HG03103 (cell line): Measurements from ENCODE around the gene GEMIN7.

Source experiments
- ATAC-seq: cut with Tn5 transposase; IDR thresholded peaks from one replicate; pipeline ENCODE4 v1.9.1; 2021; ENCODE audit warnings: low read depth; ENCODE audit not compliant: unreplicated experiment

The GEMIN7 gene

GRCh38 chr19:45124021-45124420 lies 45.0 kb downstream of the GEMIN7 start:
- ATAC-seq = no peak

GRCh38 chr19:45125360-45125759 lies 46.3 kb downstream of the GEMIN7 start:
- ATAC-seq = no peak

- no peak for ATAC-seq
Observed at GRCh38 chr19:45125975-45126493, 47.0 kb downstream of the GEMIN7 start.

GRCh38 chr19:45126654-45127053 lies 47.6 kb downstream of the GEMIN7 start:
- ATAC-seq = no peak

GRCh38 chr19:45128146-45128545 lies 49.1 kb downstream of the GEMIN7 start:
- ATAC-seq = no peak

- ATAC-seq = no peak
Observed at GRCh38 chr19:45128806-45129205, 49.7 kb downstream of the GEMIN7 start.

GRCh38 chr19:45130236-45130635 lies 51.2 kb downstream of the GEMIN7 start:
- ATAC-seq = no peak

- ATAC-seq = no peak
Observed at GRCh38 chr19:45130888-45131615, 52.0 kb downstream of the GEMIN7 start.

GRCh38 chr19:45133661-45134060 lies 54.6 kb downstream of the GEMIN7 start:
- no peak for ATAC-seq

- ATAC-seq = no peak
Observed at GRCh38 chr19:45135176-45135885, 56.3 kb downstream of the GEMIN7 start.

GRCh38 chr19:45136507-45137178 lies 57.6 kb downstream of the GEMIN7 start:
- ATAC-seq = no peak

- ATAC-seq = peak; percentile 67
Observed at GRCh38 chr19:45137179-45137761, 58.2 kb downstream of the GEMIN7 start.

GRCh38 chr19:45138303-45138751 lies 59.3 kb downstream of the GEMIN7 start:
- no peak for ATAC-seq

- ATAC-seq = no peak
Observed at GRCh38 chr19:45139286-45140143, 60.5 kb downstream of the GEMIN7 start.

- no peak for ATAC-seq
Observed at GRCh38 chr19:45140144-45140503, 61.1 kb downstream of the GEMIN7 start.

- ATAC-seq = no peak
Observed at GRCh38 chr19:45140533-45140932, 61.5 kb downstream of the GEMIN7 start.
